GM19372 (cell line): ENCODE data around the gene CENPA.
"Not testable (repeated sequence)": the region's sequence is repeated elsewhere in the genome, so short reads cannot be mapped to it uniquely, and the experiment has no call there.

Experiments
- ATAC-seq: cut with Tn5 transposase; IDR thresholded peaks from one replicate; pipeline ENCODE4 v1.9.1; 2021; ENCODE audit warnings: mild to moderate bottlenecking, low read depth, moderate library complexity; ENCODE audit not compliant: unreplicated experiment

The CENPA gene

GRCh38 chr2:26759845-26760244 lies 26.0 kb upstream of the CENPA start:
- ATAC-seq: no peak

GRCh38 chr2:26760991-26761390 lies 24.9 kb upstream of the CENPA start:
- not testable (repeated sequence) for ATAC-seq

DNA sequence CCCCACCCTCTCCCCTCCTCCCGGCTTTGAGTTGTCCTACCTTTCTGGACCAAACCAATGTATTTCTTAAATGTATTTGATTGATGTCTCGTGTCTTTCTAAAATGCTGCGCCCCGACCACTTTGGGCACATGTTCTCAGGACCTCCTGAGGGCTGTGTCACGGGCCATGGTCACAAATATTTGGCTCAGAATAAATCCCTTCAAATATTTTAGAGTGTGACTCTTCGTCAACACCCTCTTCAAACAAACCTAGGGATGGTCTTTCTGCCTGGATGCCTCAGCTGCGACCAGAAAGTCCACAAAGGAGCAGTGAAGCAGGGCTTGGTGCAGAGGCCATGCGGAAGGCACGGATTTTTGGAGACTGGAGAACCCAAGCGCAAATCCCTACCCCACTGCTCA lies 22.8 kb upstream of the CENPA start:
- ATAC-seq: no peak

DNA sequence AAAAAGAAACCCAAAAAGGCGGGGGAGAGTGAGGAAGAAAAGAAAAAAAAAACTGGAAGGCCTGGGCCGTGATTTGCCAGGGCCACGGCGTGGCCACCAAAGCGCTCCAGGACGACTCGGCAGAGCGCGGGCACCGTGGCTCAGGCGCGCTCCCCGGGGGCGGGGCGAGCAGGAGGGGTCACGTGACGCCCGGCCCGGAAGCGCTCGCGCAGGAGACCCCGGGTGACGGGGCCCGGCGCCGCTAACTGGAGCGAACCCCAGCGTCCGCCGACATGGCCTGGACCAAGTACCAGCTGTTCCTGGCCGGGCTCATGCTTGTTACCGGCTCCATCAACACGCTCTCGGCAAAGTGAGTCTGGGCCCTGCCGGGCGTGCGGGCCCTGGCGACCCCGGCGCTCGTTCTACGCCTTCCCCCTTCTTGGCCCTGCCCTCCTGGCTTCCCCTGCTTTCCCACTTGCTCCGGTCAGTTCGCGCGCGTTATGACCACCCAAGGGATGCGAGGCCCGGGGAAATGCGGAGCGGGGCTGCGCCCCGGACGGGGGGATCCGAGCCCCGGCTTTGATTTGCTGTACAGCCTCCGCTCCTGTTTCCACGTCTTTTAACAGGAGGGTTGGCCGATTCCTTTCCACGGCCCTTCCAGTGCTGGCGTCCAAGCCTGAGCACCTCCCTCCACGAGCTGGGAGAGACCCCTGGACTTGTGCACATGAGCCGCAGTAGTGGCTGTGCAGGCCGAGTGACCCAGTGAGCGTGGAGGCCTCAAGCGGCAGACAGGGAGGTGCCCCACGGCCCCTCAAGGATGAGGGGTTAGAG lies 21.6 kb upstream of the CENPA start, which contains the start of gene SLC35F6:
SLC35F6 (plus strand) TSS at position 207 of the 810 bp plus-strand sequence; CDS start at position 273, 66 bp downstream.
- ATAC-seq: peak; percentile 89

DNA sequence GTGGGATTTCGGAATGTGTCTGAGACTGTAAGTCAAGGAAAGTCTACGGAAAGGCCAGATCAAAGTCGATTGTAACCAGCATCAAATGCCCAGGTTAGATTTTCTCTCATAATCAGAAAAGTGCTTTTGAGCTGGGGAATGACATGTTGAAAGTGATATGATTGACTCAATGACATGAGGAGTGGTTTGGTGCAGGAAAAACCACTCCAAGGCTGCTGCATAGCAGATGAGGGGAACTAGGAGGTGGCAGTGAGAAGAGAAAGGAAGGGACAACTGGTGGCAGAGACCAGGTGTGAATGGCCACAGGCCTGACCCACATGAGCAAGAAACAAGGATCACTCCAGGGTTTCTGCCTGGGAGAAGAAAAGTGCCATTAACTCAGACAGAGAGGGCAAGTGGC lies 20.9 kb upstream of the CENPA start:
- ATAC-seq: no peak

GRCh38 chr2:26765475-26766200 lies 20.2 kb upstream of the CENPA start:
- no peak for ATAC-seq

DNA sequence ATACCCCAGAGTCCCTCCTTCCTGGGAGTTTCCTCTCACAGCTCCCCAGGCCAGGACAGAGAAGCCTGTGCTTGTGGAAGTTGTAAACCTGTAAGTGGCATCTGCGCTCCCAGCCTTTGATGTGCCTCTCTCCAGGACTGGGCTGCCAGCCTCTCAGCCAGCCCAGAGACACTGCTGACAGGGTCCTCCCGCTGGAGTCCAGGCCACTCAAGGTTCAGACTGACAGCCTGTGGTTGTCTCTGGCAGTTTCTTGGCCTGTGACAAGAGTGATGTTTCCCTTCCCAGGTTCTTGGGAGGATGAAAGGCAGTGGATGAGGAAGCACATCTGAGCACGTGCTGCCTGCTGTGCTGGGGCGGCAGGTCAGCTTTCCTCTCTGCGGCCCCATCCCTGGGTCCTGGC lies 18.7 kb upstream of the CENPA start:
- ATAC-seq: no peak

DNA sequence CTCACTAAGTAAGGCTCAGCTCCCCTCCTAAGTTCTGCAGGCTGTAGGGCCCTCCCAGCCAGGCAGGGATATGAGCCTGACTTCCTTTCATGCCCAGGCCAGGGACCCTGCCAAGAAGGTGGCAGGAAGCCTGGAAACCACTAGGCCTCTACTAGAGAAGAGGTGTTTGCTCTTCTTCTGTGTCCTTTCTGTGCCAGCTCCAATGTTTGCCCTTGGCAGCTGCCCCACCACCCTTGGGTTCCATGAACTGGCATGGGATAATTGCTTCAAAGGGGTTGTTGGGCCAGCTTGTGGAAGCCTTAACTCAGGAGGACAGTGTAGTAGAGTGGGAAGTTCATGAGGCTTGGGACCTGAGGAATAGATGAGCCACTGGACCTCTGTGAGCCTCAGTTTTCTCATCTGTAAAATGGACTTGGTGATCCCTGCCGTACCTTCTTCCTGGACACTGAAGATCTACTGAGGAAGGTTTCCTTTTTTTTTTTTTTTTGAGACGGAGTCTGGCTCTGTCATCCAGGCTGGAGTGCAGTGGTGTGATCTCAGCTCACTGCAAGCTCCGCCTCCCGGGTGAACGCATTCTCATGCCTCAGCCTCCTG lies 17.9 kb upstream of the CENPA start:
- ATAC-seq: no peak

- no peak for ATAC-seq
Observed at GRCh38 chr2:26768759-26769088, 17.1 kb upstream of the CENPA start.

- ATAC-seq: no peak
Observed at GRCh38 chr2:26769089-26769761, 16.6 kb upstream of the CENPA start.

- no peak for ATAC-seq
Observed at GRCh38 chr2:26770986-26771586, 14.8 kb upstream of the CENPA start.

DNA sequence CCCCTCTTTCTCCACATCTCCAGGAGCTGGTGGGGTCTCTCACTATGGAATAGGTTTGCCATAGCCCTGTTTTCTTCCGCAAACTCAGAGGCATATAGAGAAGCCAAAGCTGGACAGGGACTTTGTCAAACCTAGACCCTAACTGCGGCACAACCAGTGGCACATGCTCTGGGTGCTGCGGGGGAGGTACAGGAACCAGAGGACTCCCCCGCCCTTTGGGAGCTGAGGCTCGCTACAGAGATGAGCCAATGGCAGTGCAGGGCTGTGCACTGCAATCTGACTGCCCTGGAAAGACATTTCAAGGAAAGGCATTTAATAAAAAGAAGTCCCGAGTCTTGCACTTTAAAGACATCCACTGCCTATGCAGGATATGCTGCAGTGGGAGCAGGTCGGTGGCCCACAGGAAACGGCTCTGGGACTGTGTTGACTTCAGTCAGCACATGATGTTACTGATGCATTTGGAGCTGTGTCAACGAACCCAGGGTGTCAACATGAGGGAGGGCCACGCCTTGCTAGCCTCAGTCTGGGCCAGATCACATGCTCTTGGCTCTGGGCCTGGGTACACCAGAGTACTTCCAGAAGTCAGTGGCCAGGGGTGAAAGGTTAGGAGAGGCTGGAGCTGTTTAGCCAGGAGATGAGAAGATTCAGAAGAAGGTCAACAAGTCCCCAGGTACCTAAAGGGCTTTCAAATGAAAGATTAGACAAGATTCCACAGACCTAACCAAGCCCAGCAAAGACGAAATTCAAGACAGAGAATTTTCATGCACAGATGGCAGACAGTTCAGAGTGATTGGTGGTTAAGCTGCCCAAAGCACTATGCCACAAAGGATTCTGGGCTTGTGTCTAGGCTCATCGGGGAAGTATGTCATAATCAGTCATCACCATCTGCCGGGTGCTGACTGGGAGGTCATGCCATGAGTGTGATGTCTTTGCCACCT lies 13.5 kb upstream of the CENPA start:
- no peak for ATAC-seq

DNA sequence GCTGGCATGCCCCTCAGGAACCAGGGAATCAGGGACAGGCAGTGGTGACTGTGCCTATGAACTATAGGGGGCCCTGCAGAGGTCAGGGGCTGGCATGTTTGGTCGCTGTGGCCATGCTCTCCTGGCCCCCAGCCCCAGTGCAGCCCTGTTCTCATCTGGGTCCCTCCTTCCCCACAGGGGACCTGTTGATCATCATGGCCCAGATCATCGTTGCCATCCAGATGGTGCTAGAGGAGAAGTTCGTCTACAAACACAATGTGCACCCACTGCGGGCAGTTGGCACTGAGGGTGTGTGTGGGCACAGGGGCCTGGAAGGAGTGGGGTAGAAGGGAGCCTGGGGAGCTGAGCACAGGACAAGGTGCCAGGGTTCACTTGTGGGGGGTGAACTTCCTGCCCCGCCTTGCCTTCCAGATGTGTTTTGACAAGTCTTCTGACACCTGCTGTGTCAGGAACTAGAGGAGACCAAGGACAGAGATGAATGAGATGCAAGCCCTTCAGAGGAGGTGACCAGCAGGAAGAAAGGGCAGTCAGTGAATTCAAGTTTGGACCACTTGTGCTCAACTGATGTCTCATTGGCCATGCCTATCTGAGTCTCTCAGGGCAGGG lies 9.6 kb upstream of the CENPA start:
- no peak for ATAC-seq

- ATAC-seq: no peak
Observed at GRCh38 chr2:26778098-26778497, 7.8 kb upstream of the CENPA start.

- ATAC-seq: no peak
Observed at GRCh38 chr2:26778507-26778906, 7.3 kb upstream of the CENPA start.

DNA sequence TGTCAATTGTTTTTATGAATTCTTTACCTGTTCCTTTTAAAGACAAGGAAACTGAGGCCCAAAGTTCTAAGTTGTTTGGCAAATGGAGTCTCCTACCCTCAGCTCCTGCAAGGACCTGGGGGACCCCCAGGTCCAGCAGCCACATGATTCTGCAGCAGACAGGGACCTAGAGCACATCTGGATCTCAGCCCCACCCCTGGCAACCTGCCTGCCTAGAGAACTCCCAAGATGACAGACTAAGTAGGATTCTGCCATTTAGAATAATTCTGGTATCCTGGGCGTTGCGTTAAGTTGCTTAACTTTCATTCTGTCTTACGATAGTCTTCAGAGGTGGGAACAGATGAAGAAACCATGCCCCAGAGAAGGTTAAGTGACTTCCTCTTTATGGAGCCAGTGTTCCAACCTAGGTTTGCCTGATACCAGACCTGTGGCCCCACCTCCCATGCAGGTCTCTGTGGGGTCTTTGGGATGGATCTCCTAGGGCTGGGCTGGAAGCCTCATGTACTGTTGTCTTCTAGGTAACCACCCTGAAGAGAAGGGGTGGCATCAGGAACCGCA lies 5.6 kb upstream of the CENPA start:
- no peak for ATAC-seq

- ATAC-seq: no peak
Observed at GRCh38 chr2:26782876-26783704, 2.8 kb upstream of the CENPA start.
